Upper lobe of left lung (tissue), 6 donors: ENCODE results near the gene COX6B2. TPM values are rescaled to one million over a fixed set of nuclear protein-coding genes. Genes with fewer than 3 reads are reported as not detected.

Experiments used
- ATAC-seq, 2 donors: fragments of 200-7000 bp; cut with Tn5 transposase; one replicate each; pipeline ENCODE4 v1.9.1; 2022; ENCODE audit warnings: mild to moderate bottlenecking in 2 of 2, moderate library complexity in 2 of 2; ENCODE audit not compliant: low FRiP score in 2 of 2
- DNase-seq, 2 donors: peaks; one replicate each; pipeline ENCODE4 v3.0.0-alpha.2; 2019 to 2020
- H3K27ac ChIP-seq, 4 donors: fragments of 200-600 bp; sonication (generic); one replicate each; pipeline ENCODE4 v1.5.1; 2016 to 2019
- H3K27me3 ChIP-seq, 4 donors: fragments of 200-600 bp; sonication (generic); one replicate each; pipeline ENCODE4 v1.5.1; 2017 to 2019
- H3K36me3 ChIP-seq, 4 donors: fragments of 200-600 bp; sonication (generic); one replicate each; pipeline ENCODE4 v1.5.1; 2016 to 2019
- H3K4me1 ChIP-seq, 4 donors: fragments of 200-600 bp; sonication (generic); one replicate each; pipeline ENCODE4 v1.5.1; 2018 to 2019
- H3K4me3 ChIP-seq, 4 donors: fragments of 200-600 bp; sonication (generic); one replicate each; pipeline ENCODE4 v1.5.1; 2017 to 2019; ENCODE audit warnings: mild to moderate bottlenecking in 2 of 4, moderate library complexity in 1 of 4
- H3K9me3 ChIP-seq, 4 donors: fragments of 200-600 bp; sonication (generic); one replicate each; pipeline ENCODE4 v1.5.1; 2018 to 2019
- CTCF ChIP-seq, 6 experiments: fragments of 450-650 bp in 4 of 6; fragments of 200-600 bp in 2 of 6; sonication (generic) in 2 of 6; IDR thresholded peaks; one replicate each; pipeline ENCODE4 v1.5.1; 2016 to 2019; ENCODE audit warnings: antibody characterized with exemption in 6 of 6
- EP300 ChIP-seq, 4 donors: sonication (generic); formaldehyde crosslinking; IDR thresholded peaks; one replicate each; pipeline ENCODE4 v1.5.1; 2017; ENCODE audit warnings: antibody characterized with exemption in 4 of 4, control low read depth in 2 of 4
- POLR2A ChIP-seq, 4 donors: fragments of 450-650 bp; IDR thresholded peaks; one replicate each; pipeline ENCODE4 v1.5.1; 2016 to 2017; ENCODE audit warnings: antibody characterized with exemption in 4 of 4, mild to moderate bottlenecking in 2 of 4
- POLR2AphosphoS5 ChIP-seq, 2 donors: sonication (generic); formaldehyde crosslinking; IDR thresholded peaks; one replicate each; pipeline ENCODE4 v1.5.1; 2017; ENCODE audit warnings: antibody characterized with exemption in 2 of 2
- WGBS, 2 donors: methylation state at CpG; one replicate each; pipeline ENCODE4 v1.1.5; 2017 to 2018; 5-methylcytosine and 5-hydroxymethylcytosine counted together
- total RNA-seq, 6 donors: library from RNA; depleted of rRNA in 4 of 6; stranded (reverse); fragments of >200 nt in 4 of 6; gene quantifications; one replicate each; pipeline versions ENCODE4 v1.1.0 to v1.2.1, GENCODE V29; 2016 to 2021
- donor health status: DM: no; HTN: no; CAD: no; lungs with moderate emphysema.
- donor health status: DM: no; HTN: yes; CAD: no; lungs with severe emphysema.

Gene COX6B2
- total RNA-seq, 6 donors from 2014 or later, result 0.20 TPM; not detected in 5

- Histone ChIP-seq H3K9me3 (no peaks in the 10 kb centered on the region), H3K4me3 (peak overlapping the region in 3 of 4 donors; percentile 17 to 38 (median 25)), H3K27ac (no peak overlapping the region), H3K36me3 (no peaks in the 10 kb centered on the region), H3K27me3 (peaks cover 1 to 58% (median 33%) of the 10 kb centered on the region in 4 donors), H3K4me1 (peaks cover 11 to 29% (median 21%) of the 10 kb centered on the region in 4 donors)
- 2 to 5% methylated on average over 19 to 23 of the region's 59 CpGs for WGBS, 2 donors
- peak in 1 of 2 donors; percentile 55 for ATAC-seq
- DNase-seq, result peak in 1 of 2 donors; percentile 82
- TF ChIP-seq POLR2A (IDR thresholded peaks at IDR 0.05) (no peak), EP300 (IDR thresholded peaks at IDR 0.05) (no peak), CTCF (IDR thresholded peaks at IDR 0.05) (no peak), POLR2AphosphoS5 (IDR thresholded peaks at IDR 0.05) (no peak)
Observed at GRCh38 chr19:55369653-55370304, 15.3 kb upstream of the COX6B2 start.

- H3K27me3 ChIP-seq, result peaks cover 1 to 51% (median 29%) of the 10 kb centered on the region in 4 donors
- H3K27ac ChIP-seq, result no peak overlapping the region
- H3K4me3 ChIP-seq, result peak overlapping the region in 3 of 4 donors; percentile 17 to 29 (median 22)
- no peak for TF ChIP-seq EP300 (IDR thresholded peaks at IDR 0.05)
- no peak for TF ChIP-seq POLR2A (IDR thresholded peaks at IDR 0.05)
- no peak for TF ChIP-seq CTCF (IDR thresholded peaks at IDR 0.05)
- TF ChIP-seq POLR2AphosphoS5 (IDR thresholded peaks at IDR 0.05), result no peak
- peaks cover 11 to 23% (median 14%) of the 10 kb centered on the region in 4 donors for H3K4me1 ChIP-seq
- DNase-seq (peak in 1 of 2 donors; percentile 89), ATAC-seq (peak in 1 of 2 donors; percentile 79)
- H3K9me3 ChIP-seq, result no peaks in the 10 kb centered on the region
- WGBS, 2 donors, result 16 to 21% methylated on average over 13 to 33 of the region's 54 CpGs
- H3K36me3 ChIP-seq, result no peaks in the 10 kb centered on the region
Observed at GRCh38 chr19:55368701-55369563, 14.4 kb upstream of the COX6B2 start.

GRCh38 chr19:55368106-55368505, 13.6 kb upstream of the COX6B2 start:
- 86% methylated on average over 7 to 10 of the region's 16 CpGs for WGBS, 2 donors
- DNase-seq, result peak in 1 of 2 donors; percentile 65
- Histone ChIP-seq H3K27ac (no peak overlapping the region), H3K4me3 (no peak overlapping the region), H3K36me3 (no peaks in the 10 kb centered on the region), H3K4me1 (peaks cover 11 to 20% (median 13%) of the 10 kb centered on the region in 4 donors), H3K27me3 (peaks cover 1 to 48% (median 28%) of the 10 kb centered on the region in 4 donors), H3K9me3 (no peaks in the 10 kb centered on the region)
- no peak for ATAC-seq
- TF ChIP-seq POLR2AphosphoS5 (IDR thresholded peaks at IDR 0.05), result no peak
- TF ChIP-seq EP300 (IDR thresholded peaks at IDR 0.05), result no peak
- TF ChIP-seq CTCF (IDR thresholded peaks at IDR 0.05), result no peak
- TF ChIP-seq POLR2A (IDR thresholded peaks at IDR 0.05), result no peak

GRCh38 chr19:55366790-55367189, 12.3 kb upstream of the COX6B2 start:
- ATAC-seq (no peak), DNase-seq (no peak)
- Histone ChIP-seq H3K27me3 (peaks cover 1 to 35% (median 22%) of the 10 kb centered on the region in 4 donors), H3K27ac (no peak overlapping the region), H3K9me3 (no peaks in the 10 kb centered on the region), H3K4me3 (no peak overlapping the region), H3K4me1 (peaks cover 11 to 20% (median 13%) of the 10 kb centered on the region in 4 donors), H3K36me3 (no peaks in the 10 kb centered on the region)
- WGBS, 2 donors, result 74 to 100% methylated on average over 2 to 3 of the region's 3 CpGs
- TF ChIP-seq CTCF (IDR thresholded peaks at IDR 0.05), result no peak
- no peak for TF ChIP-seq POLR2AphosphoS5 (IDR thresholded peaks at IDR 0.05)
- TF ChIP-seq EP300 (IDR thresholded peaks at IDR 0.05), result no peak
- TF ChIP-seq POLR2A (IDR thresholded peaks at IDR 0.05), result no peak
